K562 (cell line): ENCODE results near the gene RBFOX2. TPM values are rescaled to one million over a fixed set of nuclear protein-coding genes. Genes with fewer than 3 reads are reported as not detected.

Experiments
- ATAC-seq: fragments of 200-7000 bp; cut with Tn5 transposase; 3 replicates; pipeline ENCODE4 v1.9.1; 2020; ENCODE audit warnings: moderate library complexity
- BruUV-seq: library from RNA; stranded (reverse); fragments of 400-500 nt; replicated peaks from 2 replicates; lab custom pipeline; 2021; lab: Mats Ljungman, UMichigan
- CTCF ChIA-PET: fragments of 300-600 bp; formaldehyde crosslinking; extraction: SDS; loops from one replicate; lab custom pipeline; 2021; ENCODE audit warnings: low intra/inter-chr PET ratio; lab: Yijun Ruan, JAX
- POLR2A ChIA-PET: fragments of 300-600, 350-650 bp; sonication (Branson Sonifier 250); formaldehyde crosslinking; extraction: SDS; loops from one replicate; lab custom pipeline; 2021; ENCODE audit warnings: antibody characterized with exemption, inconsistent platforms; lab: Yijun Ruan, JAX
- DNase-seq, 4 experiments: peaks; one replicate each; pipeline versions ENCODE4 v3.0.0 to v3.0.0-alpha.2; 2011 to 2018; ENCODE audit warnings: low spot score in 3 of 4, mixed read lengths in 3 of 4; ENCODE audit errors: extremely low read depth in 1 of 4
- FAIRE-seq: peaks from 2 replicates; lab custom pipeline; 2011; peaks lifted over from hg19 to GRCh38; lab: Jason Lieb, UNC
- H2AFZ ChIP-seq: 2 replicates; pipeline ENCODE4 v1.6.0; 2011; ENCODE audit warnings: low read depth, low read length, control low read depth, inconsistent platforms
- H3K27ac ChIP-seq: fragments of 200-600 bp; 3 replicates; pipeline ENCODE4 v1.8.0; 2011; ENCODE audit warnings: low read depth, mild to moderate bottlenecking, control low read depth, inconsistent platforms, low read length, moderate library complexity, mixed read lengths; ENCODE audit errors: extremely low read depth
- H3K27me3 ChIP-seq, 2 experiments: fragments of 300-600 bp in 1 of 2; 2 replicates in 1 of 2; 3 replicates in 1 of 2; pipeline versions ENCODE4 v1.6.0 to v1.8.0; 2011; ENCODE audit warnings: inconsistent platforms in 2 of 2, low read length in 2 of 2, mild to moderate bottlenecking in 1 of 2, mixed read lengths in 1 of 2, moderate library complexity in 1 of 2; ENCODE audit not compliant: control insufficient read depth in 2 of 2, insufficient read depth in 2 of 2
- H3K36me3 ChIP-seq: fragments of 300-600 bp; 3 replicates; pipeline ENCODE4 v1.8.0; 2011; ENCODE audit warnings: mild to moderate bottlenecking, low read length, inconsistent platforms; ENCODE audit not compliant: control insufficient read depth, insufficient read depth
- H3K4me1 ChIP-seq, 2 experiments: fragments of 200-600 bp in 1 of 2; replicated peaks in 1 of 2; 2 replicates in 1 of 2; 3 replicates in 1 of 2; pipeline versions ENCODE4 v1.5.1 to v1.8.0; 2011; ENCODE audit warnings: inconsistent platforms in 2 of 2, low read length in 2 of 2, mild to moderate bottlenecking in 1 of 2, mixed read lengths in 1 of 2, moderate library complexity in 1 of 2; ENCODE audit not compliant: control insufficient read depth in 2 of 2, insufficient read depth in 2 of 2
- H3K4me2 ChIP-seq: 2 replicates; pipeline ENCODE4 v1.6.1; 2011; ENCODE audit warnings: low read length, control low read depth, inconsistent platforms, mixed read lengths; ENCODE audit not compliant: insufficient read depth
- H3K4me3 ChIP-seq: fragments of 200-600 bp; sonication (generic), shearing (Covaris generic); 2 replicates; pipeline ENCODE4 v1.5.1; 2016; ENCODE audit warnings: control low read depth, inconsistent platforms
- H3K79me2 ChIP-seq: fragments of 200-600 bp; 3 replicates; pipeline ENCODE4 v1.8.0; 2011; ENCODE audit warnings: low read length, inconsistent platforms; ENCODE audit not compliant: control insufficient read depth, insufficient read depth
- H3K9ac ChIP-seq, 2 experiments: 2 replicates each; pipeline versions ENCODE4 v1.6.0 to v1.6.1; 2011; ENCODE audit warnings: low read depth in 2 of 2, low read length in 2 of 2, control low read depth in 1 of 2, inconsistent platforms in 1 of 2, mild to moderate bottlenecking in 1 of 2, mixed read lengths in 1 of 2; ENCODE audit not compliant: insufficient read depth in 1 of 2
- H3K9me1 ChIP-seq: one replicate; pipeline ENCODE4 v1.6.0; 2011; ENCODE audit warnings: inconsistent platforms, mild to moderate bottlenecking, low read length, moderate library complexity; ENCODE audit not compliant: control insufficient read depth, insufficient read depth
- H3K9me3 ChIP-seq: replicated peaks from 2 replicates; pipeline ENCODE4 v1.5.1; 2011; ENCODE audit warnings: low read depth, low read length, inconsistent platforms; ENCODE audit not compliant: control insufficient read depth, insufficient read depth
- H4K20me1 ChIP-seq: replicated peaks from 2 replicates; pipeline ENCODE4 v1.6.1; 2011; ENCODE audit warnings: low read length, inconsistent platforms, mixed read lengths; ENCODE audit not compliant: control insufficient read depth, insufficient read depth
- C11orf30 ChIP-seq: fragments of 450-650 bp; IDR thresholded peaks from 2 replicates; pipeline ENCODE4 v1.6.1; 2016; ENCODE audit warnings: low read depth, mild to moderate bottlenecking
- GABPB2 ChIP-seq: fragments of 250-450 bp; sonication (Bioruptor Pico); conservative IDR thresholded peaks from 2 replicates; pipeline ENCODE4 v1.5.1; 2021; ENCODE audit warnings: mild to moderate bottlenecking
- ILF3 ChIP-seq: fragments of 450-650 bp; IDR thresholded peaks from 2 replicates; pipeline ENCODE4 v1.6.1; 2018; ENCODE audit warnings: antibody characterized with exemption, mild to moderate bottlenecking, moderate library complexity, borderline replicate concordance
- LEF1 ChIP-seq: fragments of 450-650 bp; IDR thresholded peaks from 2 replicates; pipeline ENCODE4 v1.6.1; 2016; ENCODE audit warnings: mild to moderate bottlenecking
- RAD21 ChIP-seq, 2 experiments: fragments of 250-450 bp in 1 of 2; fragments of 450-650 bp in 1 of 2; sonication (Bioruptor Pico) in 1 of 2; formaldehyde crosslinking in 1 of 2; IDR thresholded peaks in 1 of 2; conservative IDR thresholded peaks in 1 of 2; 2 replicates each; pipeline versions ENCODE4 v1.4.0 to v1.8.0; 2020 to 2022; ENCODE audit warnings: mild to moderate bottlenecking in 2 of 2, moderate library complexity in 1 of 2
- RCOR1 ChIP-seq, 2 experiments: IDR thresholded peaks; 2 replicates each; pipeline ENCODE4 v1.6.1; 2012; ENCODE audit warnings: low read depth in 2 of 2, low read length in 2 of 2, borderline replicate concordance in 1 of 2, improper control_type of control experiment in 1 of 2
- TEAD2 ChIP-seq: fragments of 450-650 bp; IDR thresholded peaks from 2 replicates; pipeline ENCODE4 v1.6.1; 2016; ENCODE audit warnings: missing genetic modification characterization, control low read depth, missing compliant biosample characterization
- TOE1 ChIP-seq, 2 experiments: fragments of 450-650 bp in 1 of 2; sonication (generic) in 1 of 2; formaldehyde crosslinking in 1 of 2; IDR thresholded peaks; 2 replicates each; pipeline versions ENCODE4 v1.7.1 to v1.8.0; 2016 to 2022; ENCODE audit warnings: borderline replicate concordance in 2 of 2, mild to moderate bottlenecking in 2 of 2, antibody characterized with exemption in 1 of 2, inconsistent platforms in 1 of 2, low read depth in 1 of 2, missing genetic modification reagents in 1 of 2, moderate library complexity in 1 of 2
- ZNF398 ChIP-seq: fragments of 250-450 bp; sonication (Bioruptor Pico); IDR thresholded peaks from 2 replicates; pipeline ENCODE4 v1.8.0; 2021; ENCODE audit warnings: moderate library complexity, mild to moderate bottlenecking, inconsistent platforms
- WGBS: fragments of 100-300 bp; shearing (Covaris generic); methylation state at CpG from one replicate; pipeline ENCODE4 v1.1.6; 2016; ENCODE audit warnings: low coverage, mixed read lengths; ENCODE audit not compliant: insufficient coverage; ENCODE audit errors: missing lambda C conversion rate; 5-methylcytosine and 5-hydroxymethylcytosine counted together
- in situ Hi-C: fragments of 300-500 bp; cut with MboI; formaldehyde crosslinking; loops from 4 replicates; pipeline ENCODE4 v1.15.0; 2018; ENCODE audit warnings: inconsistent platforms, mixed read lengths
- intact Hi-C: fragments of 100-400 bp; cut with micrococcal nuclease; formaldehyde crosslinking; loops from 2 replicates; pipeline ENCODE4 v1.14.2; 2022
- polyA plus RNA-seq, 8 experiments: library from polyadenylated mRNA; depleted of rRNA in 4 of 8; stranded (reverse) in 5 of 8; unstranded in 3 of 8; fragments of >200 nt; fragmentation: Nextera tagmentation in 2 of 8; fragmentation: Illumina TruSeq in 1 of 8; extraction: Ambion mirVana in 2 of 8; extraction: Trizol in 1 of 8; gene quantifications; 2 replicates each; pipeline versions ENCODE4 v1.2.1 to v1.2.3, GENCODE V29; 2011 to 2014; ENCODE audit warnings: inconsistent platforms in 1 of 8, missing spikeins in 1 of 8
- total RNA-seq, 7 experiments: library from RNA; depleted of rRNA in 6 of 7; stranded (reverse); fragments of >200 nt in 6 of 7; fragmentation: Illumina TruSeq in 2 of 7; extraction: Trizol in 2 of 7; gene quantifications; 2 replicates each; pipeline versions ENCODE4 v1.2.1 to v1.2.3, GENCODE V29; 2011 to 2021; ENCODE audit warnings: low replicate concordance in 1 of 7

RBFOX2 gene
- total and polyA plus RNA-seq, 9 of the 15 experiments (the other 6 are each of a cell fraction or from before 2014, with no cell fraction given): 5.8 to 24.8 (median 14.2) TPM

GRCh38 chr22:35863432-35863831 lies 165.2 kb downstream of the RBFOX2 start:
- ATAC-seq (no peak), FAIRE-seq (no peak), DNase-seq (no peak)
- in situ Hi-C loops (no loop called here), intact Hi-C loops (no loop called here)
- no TSS peak for BruUV-seq
- Histone ChIP-seq H3K4me1 (no peaks in the 10 kb centered on the region), H3K27ac (no peak overlapping the region), H3K27me3 (no peaks in the 10 kb centered on the region), H4K20me1 (no peaks in the 10 kb centered on the region), H3K9me1 (no peaks in the 10 kb centered on the region), H3K9me3 (no peaks in the 10 kb centered on the region), H3K36me3 (no peaks in the 10 kb centered on the region), H2AFZ (no peak overlapping the region), H3K9ac (no peak overlapping the region), H3K4me3 (no peak overlapping the region), H3K79me2 (peaks cover 4% of the 10 kb centered on the region; the same call in 2 of the 3 replicates), H3K4me2 (no peak overlapping the region)
- TF ChIP-seq RAD21 (CRISPR knock-in tag; conservative IDR thresholded peaks at IDR 0.05 in 1 of 2, IDR thresholded peaks at IDR 0.05 in 1 of 2) (no peak), TOE1 (IDR thresholded peaks at IDR 0.05; ENCODE audit: borderline replicate concordance) (no peak), TOE1 (CRISPR knock-in tag; IDR thresholded peaks at IDR 0.05; ENCODE audit: borderline replicate concordance, low read depth) (no peak), C11orf30 (no peak), RCOR1 (IDR thresholded peaks at IDR 0.05; ENCODE audit: borderline replicate concordance in 1 of 2, low read depth in 2 of 2, low read length in 2 of 2) (no peak), ILF3 (no peak)
- ChIA-PET CTCF (no interaction called here), POLR2A (no interaction called here)
- 64% methylated on average over 5 of the region's 5 CpGs for WGBS

GRCh38 chr22:35862697-35863096 lies 165.9 kb downstream of the RBFOX2 start:
- FAIRE-seq (no peak), DNase-seq (no peak), ATAC-seq (no peak)
- Histone ChIP-seq H3K27ac (no peak overlapping the region), H2AFZ (no peak overlapping the region), H3K4me2 (no peak overlapping the region), H3K27me3 (no peaks in the 10 kb centered on the region), H3K79me2 (peaks cover 4% of the 10 kb centered on the region; the same call in 2 of the 3 replicates), H3K4me3 (no peak overlapping the region), H3K4me1 (no peaks in the 10 kb centered on the region), H3K36me3 (no peaks in the 10 kb centered on the region), H3K9ac (no peak overlapping the region), H3K9me1 (no peaks in the 10 kb centered on the region), H3K9me3 (no peaks in the 10 kb centered on the region), H4K20me1 (no peaks in the 10 kb centered on the region)
- no TSS peak for BruUV-seq
- in situ Hi-C loops (no loop called here), intact Hi-C loops (no loop called here)
- WGBS: 42% methylated on average over 7 of the region's 7 CpGs
- ChIA-PET POLR2A (interaction anchor here (0.5 kb wide), 1 partner anchor 45 kb away, joined by 3 read pairs; no protein-coding TSS in a partner anchor), CTCF (no interaction called here)
- TF ChIP-seq TEAD2 (tag): no peak
- no peak for TF ChIP-seq GABPB2 (CRISPR knock-in tag)
- no peak for TF ChIP-seq ZNF398 (CRISPR knock-in tag)
- no peak for TF ChIP-seq LEF1
